GM19372 (cell line): ENCODE results near the gene KIF26B.

Source experiments
- ATAC-seq: cut with Tn5 transposase; IDR thresholded peaks from one replicate; pipeline ENCODE4 v1.9.1; 2021; ENCODE audit warnings: mild to moderate bottlenecking, low read depth, moderate library complexity; ENCODE audit not compliant: unreplicated experiment

Gene KIF26B

DNA sequence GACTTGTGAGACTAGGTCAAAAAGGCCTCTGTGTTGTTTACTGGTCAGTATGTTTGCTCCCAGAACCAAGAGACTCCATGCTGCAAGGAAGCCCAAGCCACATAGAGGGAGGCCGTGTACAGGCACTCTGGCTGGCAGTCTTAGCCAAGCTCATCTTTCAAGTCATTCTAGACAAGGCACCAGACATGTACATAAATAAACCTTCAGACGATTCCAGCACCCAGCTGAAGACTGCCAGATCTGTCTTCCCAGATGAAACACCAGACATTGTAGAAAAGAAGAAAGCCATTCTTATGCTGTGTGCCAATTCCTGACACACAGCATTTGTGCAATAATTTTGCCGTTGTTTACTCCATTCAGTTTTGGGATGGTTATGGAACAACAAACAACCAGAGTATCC, 595.5 kb downstream of the KIF26B start:
- ATAC-seq, result no peak

DNA sequence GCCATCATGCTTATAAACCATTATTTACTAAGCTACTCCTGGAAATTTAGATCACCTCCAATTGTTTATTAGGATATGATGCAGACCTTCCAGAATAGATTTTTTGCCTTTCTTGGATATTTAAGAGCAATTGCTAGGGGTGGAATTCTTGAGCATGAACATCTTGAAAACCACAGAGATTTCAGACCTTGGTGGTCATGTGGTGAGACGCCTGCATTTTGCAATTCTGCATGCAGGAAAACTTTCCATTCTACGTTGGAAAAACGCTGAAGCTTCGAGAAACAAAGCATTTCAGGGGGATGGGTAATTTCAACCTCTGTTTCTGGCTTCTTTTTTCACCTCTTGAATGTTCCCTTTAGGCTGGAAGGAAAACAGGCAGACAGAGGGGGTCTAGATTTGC, 596.3 kb downstream of the KIF26B start:
- no peak for ATAC-seq

DNA sequence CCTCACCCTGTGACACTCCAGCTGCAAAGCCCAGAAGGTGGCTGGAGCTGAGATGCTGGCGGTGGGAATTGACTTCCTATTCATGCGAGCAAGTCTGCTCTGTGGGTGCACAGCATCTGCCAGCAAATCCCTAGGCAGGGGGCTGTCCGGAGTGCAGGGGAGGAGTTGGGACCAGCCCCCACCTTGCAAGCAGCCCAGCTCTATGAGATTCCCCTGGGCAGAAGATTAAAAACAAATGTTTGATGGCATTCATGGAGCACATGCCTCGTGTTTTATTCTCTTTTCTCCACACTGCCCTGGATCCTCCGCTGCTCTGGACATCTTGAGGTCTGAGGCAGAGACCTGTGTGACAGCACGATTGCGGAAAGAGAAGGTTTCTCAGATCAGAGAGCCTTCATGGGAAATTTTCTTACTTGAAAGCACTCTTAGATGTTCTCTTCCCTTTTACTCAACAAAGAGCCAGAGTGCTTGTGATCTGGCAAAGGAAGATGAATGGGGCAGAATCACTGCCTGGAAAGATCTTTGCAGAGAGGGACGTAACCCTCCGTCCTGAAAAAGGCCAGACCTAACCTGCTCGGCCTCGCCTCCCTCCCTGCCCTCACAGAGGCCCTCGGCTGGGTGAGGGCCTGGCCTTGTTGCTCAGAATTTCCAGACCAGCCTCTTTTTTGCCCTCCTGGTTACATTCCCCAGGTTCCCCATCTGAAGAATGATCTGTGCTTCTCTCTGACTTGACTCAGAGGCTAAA, 597.1 kb downstream of the KIF26B start:
- no peak for ATAC-seq

DNA sequence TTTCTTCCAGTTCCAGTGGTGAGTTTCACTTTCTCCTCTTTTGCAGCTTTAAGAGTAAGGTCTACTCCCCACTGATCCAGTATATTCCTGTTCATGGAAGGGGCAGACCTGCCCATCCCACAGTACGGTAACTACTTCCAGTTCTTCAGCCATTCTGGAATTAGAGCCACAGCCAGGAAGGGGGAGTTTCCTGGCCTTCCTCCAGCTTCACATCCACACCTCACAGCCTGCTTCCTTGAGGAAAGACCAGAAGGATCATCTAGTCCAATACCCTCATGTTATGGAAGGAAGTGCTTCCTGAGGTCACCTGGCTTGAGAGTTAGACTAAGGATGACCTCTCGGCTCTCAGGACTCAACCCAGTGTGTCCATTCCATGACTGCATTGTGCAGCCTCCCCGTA, 597.8 kb downstream of the KIF26B start:
- no peak for ATAC-seq

DNA sequence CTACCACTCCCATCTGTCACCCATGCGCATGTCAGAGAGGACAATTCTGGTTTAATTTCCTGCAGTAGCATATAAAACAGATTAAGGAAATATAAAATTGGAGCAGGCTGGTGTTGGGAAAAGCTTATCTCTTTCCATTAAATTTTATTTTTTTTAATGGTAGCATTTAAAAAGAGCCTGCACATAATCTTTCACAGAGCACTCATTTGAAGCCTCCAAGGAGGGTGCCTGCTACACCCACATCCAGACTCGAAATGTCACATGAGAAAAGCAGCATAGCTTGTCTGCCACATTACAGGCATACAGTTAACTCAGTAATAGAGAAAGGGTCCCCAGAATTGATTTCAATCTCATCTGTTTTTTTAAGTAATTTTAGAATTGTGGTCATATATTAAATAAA, 599.0 kb downstream of the KIF26B start:
- no peak for ATAC-seq

DNA sequence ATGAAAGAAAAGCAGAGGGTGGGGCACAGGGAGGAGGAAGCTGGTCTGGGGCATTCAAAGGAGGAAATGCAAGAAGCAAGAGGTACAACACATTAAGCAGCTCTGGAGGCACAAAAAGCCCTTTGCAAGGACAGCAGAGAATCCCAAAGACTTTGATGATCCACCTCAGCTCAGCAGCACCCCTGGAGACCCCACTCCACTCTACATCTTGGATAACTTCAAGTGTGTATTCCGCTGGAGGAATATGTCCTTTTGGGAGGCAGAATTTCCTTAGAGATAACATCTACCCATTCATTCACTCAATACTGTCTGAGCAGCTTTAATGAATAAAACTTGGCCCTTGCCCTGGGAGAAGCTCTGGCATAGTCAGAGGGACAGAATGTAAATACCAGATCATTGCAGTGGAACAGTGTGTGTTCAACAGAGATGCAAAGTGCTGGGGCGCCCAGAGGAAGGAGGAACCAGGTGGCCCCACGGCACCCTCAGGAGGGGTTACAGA, 599.7 kb downstream of the KIF26B start:
- no peak for ATAC-seq
